ENCODE data around the gene RBM28.

DNA sequence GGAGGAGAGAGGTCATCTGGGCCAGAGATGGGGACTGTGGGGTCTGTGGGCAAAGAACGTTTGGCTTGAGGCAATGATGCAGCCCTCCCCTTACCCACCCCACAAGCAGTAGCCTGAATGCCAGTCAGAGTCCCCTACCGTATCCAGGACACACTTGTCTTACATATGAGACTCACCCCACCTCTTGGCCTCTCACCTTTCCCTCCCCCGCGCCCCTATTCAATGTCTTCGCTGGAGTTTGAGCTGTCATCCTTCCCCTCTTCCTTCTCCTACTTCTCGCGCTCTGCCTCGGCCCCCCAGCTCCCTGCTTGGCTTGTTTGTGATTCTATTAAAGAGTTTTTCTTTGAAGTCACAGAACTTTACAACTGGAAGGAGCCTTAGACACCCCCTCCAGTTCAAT is 8.9 kb upstream of the RBM28 start:
- TF ChIP-seq CTCF (IDR thresholded peaks at IDR 0.05) (no peak), POLR2A (IDR thresholded peaks at IDR 0.05) (no peak), POLR2AphosphoS5 (IDR thresholded peaks at IDR 0.05) (no peak)
